Upper lobe of right lung (tissue), 1 donor: ENCODE results near the gene ACO1. TPM values are rescaled to one million over a fixed set of nuclear protein-coding genes. Genes with fewer than 3 reads are reported as not detected.

ENCODE experiments used
- ATAC-seq: fragments of 200-7000 bp; cut with Tn5 transposase; one replicate; pipeline ENCODE4 v1.9.1; 2020; ENCODE audit warnings: mild to moderate bottlenecking, moderate library complexity
- DNase-seq: peaks from one replicate; pipeline ENCODE4 v3.0.0-alpha.2; 2020
- H3K27ac ChIP-seq: fragments of 200-600 bp; one replicate; pipeline ENCODE4 v1.8.0; 2022
- H3K27me3 ChIP-seq: fragments of 200-600 bp; one replicate; pipeline ENCODE4 v1.8.0; 2022; ENCODE audit warnings: mild to moderate bottlenecking
- H3K36me3 ChIP-seq: fragments of 200-600 bp; one replicate; pipeline ENCODE4 v1.8.0; 2022
- H3K4me1 ChIP-seq: fragments of 200-600 bp; one replicate; pipeline ENCODE4 v1.8.0; 2022
- H3K4me3 ChIP-seq: fragments of 200-600 bp; one replicate; pipeline ENCODE4 v1.8.0; 2022; ENCODE audit warnings: mild to moderate bottlenecking
- H3K9me3 ChIP-seq: fragments of 200-600 bp; one replicate; pipeline ENCODE4 v1.8.0; 2022
- CTCF ChIP-seq: fragments of 200-600 bp; IDR thresholded peaks from one replicate; pipeline ENCODE4 v1.8.0; 2022; ENCODE audit warnings: antibody characterized with exemption
- intact Hi-C: fragments of 100-400 bp; cut with DNase I; formaldehyde crosslinking; loops from one replicate; pipeline ENCODE4 v1.11.0; 2022
- total RNA-seq: library from RNA; stranded (reverse); fragmentation: NEBNext Ultra II Directional; extraction: Animal tissue kit (Norgen Biotek cat#: 25700); gene quantifications from one replicate; pipeline ENCODE4 v1.2.1, GENCODE V29; 2021
- donor health status: DM: no; HTN: yes; CAD: no; lungs with severe emphysema.

ACO1 gene
- total RNA-seq, 1 donor from 2014 or later: 32.9 TPM

- DNase-seq: no peak
- intact Hi-C loops: no loop called here
- Histone ChIP-seq H3K36me3 (peaks cover 63% of the 10 kb centered on the region), H3K4me3 (no peak overlapping the region), H3K9me3 (no peaks in the 10 kb centered on the region), H3K4me1 (no peaks in the 10 kb centered on the region), H3K27ac (no peak overlapping the region), H3K27me3 (no peaks in the 10 kb centered on the region)
- ATAC-seq: no peak
- TF ChIP-seq CTCF: no peak
These were observed 28.0 kb downstream of the ACO1 start for GRCh38 chr9:32412440-32412839.

DNA sequence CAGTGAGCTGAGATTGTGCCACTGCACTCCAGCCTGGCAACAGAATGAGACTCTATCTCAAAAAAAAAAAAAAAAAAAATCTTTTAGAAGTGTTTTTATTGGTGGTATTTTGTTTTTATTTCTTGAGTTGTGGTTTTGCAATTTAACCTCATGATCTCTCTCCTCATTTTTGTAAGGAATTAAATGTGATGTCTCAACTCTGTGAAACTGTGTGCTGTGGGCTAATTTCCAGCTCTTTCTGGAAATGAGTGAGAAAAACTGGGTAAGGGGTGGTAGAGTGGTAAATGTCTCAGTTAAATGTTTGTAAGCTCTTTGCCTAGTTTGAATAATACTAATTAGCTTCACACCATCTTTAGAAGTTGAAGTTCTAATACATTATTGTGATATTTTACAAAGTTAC is 29.0 kb downstream of the ACO1 start:
- no peak for DNase-seq
- Histone ChIP-seq H3K36me3 (peaks cover 63% of the 10 kb centered on the region), H3K4me1 (no peaks in the 10 kb centered on the region), H3K4me3 (no peak overlapping the region), H3K9me3 (no peaks in the 10 kb centered on the region), H3K27ac (no peak overlapping the region), H3K27me3 (no peaks in the 10 kb centered on the region)
- no peak for ATAC-seq
- no peak for TF ChIP-seq CTCF
- intact Hi-C loops: no loop called here

GRCh38 chr9:32414856-32415255 is 30.4 kb downstream of the ACO1 start:
- intact Hi-C loops: no loop called here
- DNase-seq (no peak), ATAC-seq (no peak)
- H3K4me3 ChIP-seq: no peak overlapping the region
- H3K9me3 ChIP-seq: no peaks in the 10 kb centered on the region
- TF ChIP-seq CTCF: no peak
- no peak overlapping the region for H3K27ac ChIP-seq
- H3K36me3 ChIP-seq: peaks cover 64% of the 10 kb centered on the region
- no peaks in the 10 kb centered on the region for H3K4me1 ChIP-seq
- H3K27me3 ChIP-seq: no peaks in the 10 kb centered on the region

DNA sequence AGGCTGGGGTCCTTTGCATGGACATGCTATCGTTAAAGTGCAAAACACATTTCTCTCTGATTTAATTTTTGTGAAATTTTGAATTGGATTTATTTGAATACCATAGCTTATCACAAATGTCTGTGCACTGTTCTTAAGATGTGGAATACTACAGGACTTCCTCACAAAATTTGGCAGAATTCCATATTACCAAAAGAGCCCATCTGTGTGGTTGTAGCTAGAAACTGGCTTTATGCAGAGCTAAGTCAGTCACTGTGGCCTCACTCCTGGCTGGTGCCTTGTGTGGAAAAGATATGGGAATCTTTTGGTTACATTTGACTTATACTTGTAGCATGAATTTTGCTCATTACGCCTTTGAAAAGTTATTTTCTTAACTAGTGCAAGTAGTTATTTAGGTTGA is 35.5 kb downstream of the ACO1 start:
- H3K4me3 ChIP-seq: no peak overlapping the region
- DNase-seq (no peak), ATAC-seq (no peak)
- H3K9me3 ChIP-seq: no peaks in the 10 kb centered on the region
- peaks cover 94% of the 10 kb centered on the region for H3K36me3 ChIP-seq
- no peak overlapping the region for H3K27ac ChIP-seq
- no peaks in the 10 kb centered on the region for H3K27me3 ChIP-seq
- no peak for TF ChIP-seq CTCF
- no peaks in the 10 kb centered on the region for H3K4me1 ChIP-seq
- intact Hi-C loops: no loop called here

DNA sequence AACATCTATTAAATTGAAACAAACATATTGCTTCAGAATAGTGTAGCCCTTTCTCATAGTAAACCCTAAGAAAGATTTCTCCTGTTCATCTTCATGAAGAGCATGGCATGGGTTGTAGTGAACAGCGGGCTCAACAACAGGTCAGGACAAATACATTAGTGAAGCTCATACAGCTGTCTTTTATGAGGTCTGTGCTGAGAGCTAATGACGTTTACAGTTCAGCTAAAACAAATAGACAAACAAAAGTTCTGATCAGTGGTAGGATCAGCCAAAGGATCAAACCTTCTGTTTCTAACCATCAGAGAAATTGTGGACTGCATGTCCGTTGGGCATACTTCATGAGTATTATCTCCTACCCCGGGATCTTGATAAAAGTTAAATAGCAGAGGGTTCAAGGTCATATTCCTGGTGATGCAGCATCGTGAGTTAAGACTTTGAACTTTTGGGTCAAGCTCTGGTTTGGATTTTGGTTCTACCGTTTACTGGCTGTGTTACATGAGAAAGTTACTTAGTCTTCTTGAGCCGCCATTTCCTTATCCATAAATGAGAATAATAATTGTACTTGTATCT is 37.9 kb downstream of the ACO1 start:
- no peaks in the 10 kb centered on the region for H3K27me3 ChIP-seq
- no peak overlapping the region for H3K4me3 ChIP-seq
- no peaks in the 10 kb centered on the region for H3K9me3 ChIP-seq
- intact Hi-C loops: no loop called here
- TF ChIP-seq CTCF: no peak
- H3K4me1 ChIP-seq: no peaks in the 10 kb centered on the region
- no peak for DNase-seq
- H3K36me3 ChIP-seq: peaks cover 96% of the 10 kb centered on the region
- no peak for ATAC-seq
- H3K27ac ChIP-seq: no peak overlapping the region

DNA sequence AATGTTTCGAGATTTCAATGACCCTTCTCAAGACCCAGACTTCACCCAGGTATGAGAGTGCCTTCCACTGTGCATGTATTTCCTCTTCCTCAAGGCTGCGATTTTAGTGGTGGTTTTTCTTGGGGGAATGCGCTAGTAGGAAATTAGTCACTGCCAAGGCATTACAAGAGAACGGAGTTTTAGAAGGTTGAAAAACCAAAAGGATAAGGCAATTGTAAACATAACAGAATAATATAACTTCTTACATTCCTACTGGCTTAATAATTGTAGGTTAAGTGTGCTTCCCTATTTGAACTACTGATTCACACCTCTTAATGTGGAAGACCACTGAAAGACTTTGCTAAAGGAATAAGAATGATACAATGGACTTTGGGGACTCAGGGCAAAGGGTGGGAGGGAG is 38.9 kb downstream of the ACO1 start:
- Histone ChIP-seq H3K4me3 (no peak overlapping the region), H3K9me3 (no peaks in the 10 kb centered on the region), H3K4me1 (no peaks in the 10 kb centered on the region), H3K27me3 (no peaks in the 10 kb centered on the region), H3K36me3 (peaks cover 88% of the 10 kb centered on the region), H3K27ac (no peak overlapping the region)
- no peak for ATAC-seq
- intact Hi-C loops: no loop called here
- DNase-seq: no peak
- TF ChIP-seq CTCF: no peak
